Measurements from ENCODE around the gene B3GNT3.

DNA sequence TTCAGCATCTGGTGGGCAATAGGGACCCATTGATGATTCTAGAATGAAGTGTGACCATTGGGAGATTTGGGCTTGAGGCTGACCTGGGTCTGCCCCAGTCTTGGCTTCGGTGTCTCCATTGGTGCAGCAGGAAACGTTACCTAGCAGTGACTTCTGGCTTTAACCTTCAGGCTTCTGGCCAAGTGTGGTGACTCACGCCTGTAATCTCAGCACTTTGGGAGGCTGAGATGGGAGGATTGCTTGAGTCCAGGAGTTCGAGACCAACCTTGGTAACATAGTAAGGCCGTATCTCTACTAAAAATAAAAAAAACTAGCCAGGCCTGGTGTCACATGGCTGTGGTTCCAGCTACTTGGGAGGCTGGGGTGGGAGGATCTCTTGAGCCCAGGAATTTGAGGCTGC is 36.4 kb upstream of the B3GNT3 start:
- TF ChIP-seq POLR2A (IDR thresholded peaks at IDR 0.05; ENCODE audit: control extremely low read depth in 1 of 2, low read depth in 2 of 2, low read length in 2 of 2): no peak
- no peak for TF ChIP-seq CHD1 (IDR thresholded peaks at IDR 0.05; ENCODE audit: low read depth, low read length)
- TF ChIP-seq, protein P1, sequence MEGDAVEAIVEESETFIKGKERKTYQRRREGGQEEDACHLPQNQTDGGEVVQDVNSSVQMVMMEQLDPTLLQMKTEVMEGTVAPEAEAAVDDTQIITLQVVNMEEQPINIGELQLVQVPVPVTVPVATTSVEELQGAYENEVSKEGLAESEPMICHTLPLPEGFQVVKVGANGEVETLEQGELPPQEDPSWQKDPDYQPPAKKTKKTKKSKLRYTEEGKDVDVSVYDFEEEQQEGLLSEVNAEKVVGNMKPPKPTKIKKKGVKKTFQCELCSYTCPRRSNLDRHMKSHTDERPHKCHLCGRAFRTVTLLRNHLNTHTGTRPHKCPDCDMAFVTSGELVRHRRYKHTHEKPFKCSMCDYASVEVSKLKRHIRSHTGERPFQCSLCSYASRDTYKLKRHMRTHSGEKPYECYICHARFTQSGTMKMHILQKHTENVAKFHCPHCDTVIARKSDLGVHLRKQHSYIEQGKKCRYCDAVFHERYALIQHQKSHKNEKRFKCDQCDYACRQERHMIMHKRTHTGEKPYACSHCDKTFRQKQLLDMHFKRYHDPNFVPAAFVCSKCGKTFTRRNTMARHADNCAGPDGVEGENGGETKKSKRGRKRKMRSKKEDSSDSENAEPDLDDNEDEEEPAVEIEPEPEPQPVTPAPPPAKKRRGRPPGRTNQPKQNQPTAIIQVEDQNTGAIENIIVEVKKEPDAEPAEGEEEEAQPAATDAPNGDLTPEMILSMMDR (IDR thresholded peaks at IDR 0.05; ENCODE audit: control extremely low read depth in 1 of 3, insufficient read depth in 1 of 3, low read depth in 1 of 3, low read length in 3 of 3): no peak
- TF ChIP-seq, protein P2, sequence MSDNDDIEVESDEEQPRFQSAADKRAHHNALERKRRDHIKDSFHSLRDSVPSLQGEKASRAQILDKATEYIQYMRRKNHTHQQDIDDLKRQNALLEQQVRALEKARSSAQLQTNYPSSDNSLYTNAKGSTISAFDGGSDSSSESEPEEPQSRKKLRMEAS (IDR thresholded peaks at IDR 0.05): no peak
- TF ChIP-seq RNF2 (IDR thresholded peaks at IDR 0.05; ENCODE audit: borderline replicate concordance, low read depth, low read length, missing control alignments, poor library complexity, severe bottlenecking): no peak
- TF ChIP-seq, protein P3, sequence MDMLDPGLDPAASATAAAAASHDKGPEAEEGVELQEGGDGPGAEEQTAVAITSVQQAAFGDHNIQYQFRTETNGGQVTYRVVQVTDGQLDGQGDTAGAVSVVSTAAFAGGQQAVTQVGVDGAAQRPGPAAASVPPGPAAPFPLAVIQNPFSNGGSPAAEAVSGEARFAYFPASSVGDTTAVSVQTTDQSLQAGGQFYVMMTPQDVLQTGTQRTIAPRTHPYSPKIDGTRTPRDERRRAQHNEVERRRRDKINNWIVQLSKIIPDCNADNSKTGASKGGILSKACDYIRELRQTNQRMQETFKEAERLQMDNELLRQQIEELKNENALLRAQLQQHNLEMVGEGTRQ (IDR thresholded peaks at IDR 0.05; ENCODE audit: low read length): no peak
- TF ChIP-seq, protein P4, sequence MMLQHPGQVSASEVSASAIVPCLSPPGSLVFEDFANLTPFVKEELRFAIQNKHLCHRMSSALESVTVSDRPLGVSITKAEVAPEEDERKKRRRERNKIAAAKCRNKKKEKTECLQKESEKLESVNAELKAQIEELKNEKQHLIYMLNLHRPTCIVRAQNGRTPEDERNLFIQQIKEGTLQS (IDR thresholded peaks at IDR 0.05; ENCODE audit: insufficient read depth, low read depth, low read length): no peak
- TF ChIP-seq NRF1 (IDR thresholded peaks at IDR 0.05; ENCODE audit: low read depth, low read length): no peak
- TF ChIP-seq RAD21 (IDR thresholded peaks at IDR 0.05 in 1 of 2, conservative IDR thresholded peaks at IDR 0.05 in 1 of 2; ENCODE audit: low read depth in 2 of 2, low read length in 2 of 2): no peak
- no peak for TF ChIP-seq EZH2 (IDR thresholded peaks at IDR 0.05; ENCODE audit: low read depth, low read length, severe bottlenecking)
- no peak for TF ChIP-seq CHD2 (IDR thresholded peaks at IDR 0.05; ENCODE audit: low read length)
